Measurements from ENCODE around the gene AAK1. TPM values are rescaled to one million over a fixed set of nuclear protein-coding genes. Genes with fewer than 3 reads are reported as not detected.

AAK1 gene
- total RNA-seq, 1 experiment from 2014 or later: 30.6 TPM

GRCh38 chr2:69538249-69538648 is 105.3 kb downstream of the AAK1 start:
- H3T11ph ChIP-seq (ENCODE audit: low read length): no peak overlapping the region
- no peak overlapping the region for H3K23ac ChIP-seq (ENCODE audit: insufficient read length, low read depth, low read length)
- no peak for TF ChIP-seq CTCF (conservative IDR thresholded peaks at IDR 0.05)
- H2AK5ac ChIP-seq (ENCODE audit: insufficient read length, low read length): no peak overlapping the region
- H3K56ac ChIP-seq (ENCODE audit: insufficient read length, low read depth, low read length): no peak overlapping the region
- no peak overlapping the region for H2BK5ac ChIP-seq (ENCODE audit: insufficient read length, low read length)
- no peaks in the 10 kb centered on the region for H3K79me2 ChIP-seq (ENCODE audit: insufficient read depth, low read length)
- WGBS (ENCODE audit: extremely low coverage, insufficient read length, low lambda C conversion rate): no CpG with 5 or more reads among the region's 4 CpGs
- no peak overlapping the region for H3K27ac ChIP-seq (ENCODE audit: insufficient read length, low read depth, low read length)
- H3K9me3 ChIP-seq (ENCODE audit: control insufficient read depth, low read depth, low read length): no peaks in the 10 kb centered on the region
- no peak overlapping the region for H4K5ac ChIP-seq (ENCODE audit: insufficient read length, low read depth, low read length)
- no peak overlapping the region for H3K4me2 ChIP-seq (ENCODE audit: insufficient read depth, insufficient read length, low read length)
- no peak overlapping the region for H2BK120ac ChIP-seq (ENCODE audit: low read depth, low read length, poor library complexity, severe bottlenecking)
- H4K8ac ChIP-seq (replicated peaks; ENCODE audit: insufficient read length, low read depth, low read length): no peak overlapping the region
- no peaks in the 10 kb centered on the region for H3K4me1 ChIP-seq (ENCODE audit: insufficient read depth, low read length)
- H3K18ac ChIP-seq (ENCODE audit: insufficient read length, low read depth, low read length): no peak overlapping the region
- Mint-ChIP-seq H3K9me3 (no peaks in the 10 kb centered on the region), H3K27me3 (ENCODE audit: low read depth) (no peaks in the 10 kb centered on the region), H3K4me1 (peaks cover 0 to 2% of the 10 kb centered on the region in 2 experiments; a peak in 1 of 4 replicates), H3K27ac (no peak overlapping the region; a peak in 1 of 7 replicates), H3K4me3 (no peak overlapping the region), H3K36me3 (ENCODE audit: insufficient read depth in 1 of 3, low read depth in 3 of 3) (peaks cover 5 to 8% (median 6%) of the 10 kb centered on the region in 3 experiments)
- no peak overlapping the region for H2BK20ac ChIP-seq (ENCODE audit: low read depth, low read length, poor library complexity, severe bottlenecking)
- H3K79me1 ChIP-seq (ENCODE audit: insufficient read depth, low read depth, low read length, poor library complexity, severe bottlenecking): no peaks in the 10 kb centered on the region
- no peaks in the 10 kb centered on the region for H3K27me3 ChIP-seq (ENCODE audit: insufficient read depth, low read length)
- no peak overlapping the region for H3K14ac ChIP-seq (ENCODE audit: insufficient read depth, low read length)
- H4K20me1 ChIP-seq (ENCODE audit: control insufficient read depth, insufficient read depth, insufficient read length): no peaks in the 10 kb centered on the region
- H3K4ac ChIP-seq (ENCODE audit: low read depth, low read length): no peak overlapping the region
- no peak overlapping the region for H2BK12ac ChIP-seq (ENCODE audit: insufficient read length, low read depth, low read length)
- no peak overlapping the region for H2BK15ac ChIP-seq (ENCODE audit: low read depth, low read length)
- H3K9ac ChIP-seq (ENCODE audit: extremely low read depth, insufficient read length, low read length): no peak overlapping the region
- no peak overlapping the region for H2AFZ ChIP-seq (ENCODE audit: low read length)
- DNase-seq: no peak
- no peaks in the 10 kb centered on the region for H3K23me2 ChIP-seq (ENCODE audit: insufficient read length, low read depth, low read length, poor library complexity, severe bottlenecking)
- no peak overlapping the region for H4K91ac ChIP-seq (ENCODE audit: insufficient read length, low read depth, low read length)
